Trophoblast cell (in vitro differentiated cells and primary cell): ENCODE results near the gene ASAP2.

Source experiments
- DNase-seq, 2 donors: peaks; one replicate each; pipeline ENCODE4 v3.0.0-alpha.2; 2016
- H2AFZ ChIP-seq: 2 replicates; pipeline ENCODE4 v1.6.1; 2013; ENCODE audit warnings: low read length, moderate library complexity, mild to moderate bottlenecking; ENCODE audit not compliant: insufficient read depth, poor library complexity
- H2AK5ac ChIP-seq: 2 replicates; pipeline ENCODE4 v1.6.1; 2013; ENCODE audit warnings: mild to moderate bottlenecking, low read length
- H2BK120ac ChIP-seq: 2 replicates; pipeline ENCODE4 v1.6.1; 2013; ENCODE audit warnings: low read length, mild to moderate bottlenecking, moderate library complexity; ENCODE audit not compliant: insufficient read depth, poor library complexity
- H2BK12ac ChIP-seq: 2 replicates; pipeline ENCODE4 v1.6.1; 2013; ENCODE audit warnings: mild to moderate bottlenecking, low read length, moderate library complexity
- H2BK5ac ChIP-seq: 2 replicates; pipeline ENCODE4 v1.6.1; 2013; ENCODE audit warnings: low read length, low read depth, moderate library complexity, mild to moderate bottlenecking; ENCODE audit not compliant: poor library complexity
- H3K14ac ChIP-seq: 2 replicates; pipeline ENCODE4 v1.6.1; 2013; ENCODE audit warnings: mild to moderate bottlenecking, low read length
- H3K18ac ChIP-seq: 2 replicates; pipeline ENCODE4 v1.6.1; 2013; ENCODE audit warnings: mild to moderate bottlenecking, low read length
- H3K23ac ChIP-seq: 2 replicates; pipeline ENCODE4 v1.6.1; 2013; ENCODE audit warnings: low read length
- H3K27ac ChIP-seq: 2 replicates; pipeline ENCODE4 v1.5.1; 2013; ENCODE audit warnings: low read depth, mild to moderate bottlenecking, inconsistent platforms, low read length, moderate library complexity
- H3K27me3 ChIP-seq: 2 replicates; pipeline ENCODE4 v1.6.1; 2013; ENCODE audit warnings: inconsistent platforms, mild to moderate bottlenecking, low read length, moderate library complexity; ENCODE audit not compliant: insufficient read depth
- H3K36me3 ChIP-seq, 2 experiments: 1 replicate in 1 of 2; 2 replicates in 1 of 2; pipeline ENCODE4 v1.6.1; 2013; ENCODE audit warnings: low read length in 2 of 2, mild to moderate bottlenecking in 2 of 2, moderate library complexity in 1 of 2; ENCODE audit not compliant: insufficient read depth in 2 of 2, control insufficient read depth in 1 of 2
- H3K4ac ChIP-seq: 2 replicates; pipeline ENCODE4 v1.6.1; 2013; ENCODE audit warnings: low read depth, mild to moderate bottlenecking, low read length, moderate library complexity
- H3K4me1 ChIP-seq, 2 experiments: 1 replicate in 1 of 2; 2 replicates in 1 of 2; pipeline ENCODE4 v1.6.1; 2013; ENCODE audit warnings: low read length in 2 of 2, mild to moderate bottlenecking in 2 of 2, moderate library complexity in 1 of 2; ENCODE audit not compliant: insufficient read depth in 2 of 2, control insufficient read depth in 1 of 2
- H3K4me2 ChIP-seq: 2 replicates; pipeline ENCODE4 v1.6.1; 2013; ENCODE audit warnings: inconsistent platforms, mild to moderate bottlenecking, low read length, moderate library complexity
- H3K4me3 ChIP-seq: 2 replicates; pipeline ENCODE4 v1.5.1; 2013; ENCODE audit warnings: mild to moderate bottlenecking, low read depth, low read length, inconsistent platforms
- H3K79me1 ChIP-seq: one replicate; pipeline ENCODE4 v1.6.1; 2013; ENCODE audit warnings: low read length
- H3K79me2 ChIP-seq: 2 replicates; pipeline ENCODE4 v1.6.1; 2013; ENCODE audit warnings: low read length, mild to moderate bottlenecking; ENCODE audit not compliant: control insufficient read depth, insufficient read depth, poor library complexity
- H3K9ac ChIP-seq: 2 replicates; pipeline ENCODE4 v1.6.1; 2013; ENCODE audit warnings: mild to moderate bottlenecking, low read length
- H3K9me3 ChIP-seq: 2 replicates; pipeline ENCODE4 v1.6.1; 2013; ENCODE audit warnings: low read depth, mild to moderate bottlenecking, control low read depth, inconsistent platforms, low read length; ENCODE audit not compliant: insufficient read depth
- H4K12ac ChIP-seq: 2 replicates; pipeline ENCODE4 v1.6.1; 2013; ENCODE audit warnings: low read depth, mild to moderate bottlenecking, low read length, moderate library complexity
- H4K8ac ChIP-seq: 2 replicates; pipeline ENCODE4 v1.6.1; 2013; ENCODE audit warnings: low read depth, mild to moderate bottlenecking, low read length, moderate library complexity
- H4K91ac ChIP-seq: one replicate; pipeline ENCODE4 v1.6.1; 2013; ENCODE audit warnings: low read depth, mild to moderate bottlenecking, low read length, moderate library complexity
- WGBS: extraction: QIAGEN DNeasy Blood & Tissue Kit; methylation state at CpG from one replicate; pipeline ENCODE4 v1.1.7; 2013; ENCODE audit warnings: missing lambda C conversion rate; ENCODE audit not compliant: insufficient read length, insufficient coverage; ENCODE audit errors: extremely low coverage; 5-methylcytosine and 5-hydroxymethylcytosine counted together

Gene ASAP2

DNA sequence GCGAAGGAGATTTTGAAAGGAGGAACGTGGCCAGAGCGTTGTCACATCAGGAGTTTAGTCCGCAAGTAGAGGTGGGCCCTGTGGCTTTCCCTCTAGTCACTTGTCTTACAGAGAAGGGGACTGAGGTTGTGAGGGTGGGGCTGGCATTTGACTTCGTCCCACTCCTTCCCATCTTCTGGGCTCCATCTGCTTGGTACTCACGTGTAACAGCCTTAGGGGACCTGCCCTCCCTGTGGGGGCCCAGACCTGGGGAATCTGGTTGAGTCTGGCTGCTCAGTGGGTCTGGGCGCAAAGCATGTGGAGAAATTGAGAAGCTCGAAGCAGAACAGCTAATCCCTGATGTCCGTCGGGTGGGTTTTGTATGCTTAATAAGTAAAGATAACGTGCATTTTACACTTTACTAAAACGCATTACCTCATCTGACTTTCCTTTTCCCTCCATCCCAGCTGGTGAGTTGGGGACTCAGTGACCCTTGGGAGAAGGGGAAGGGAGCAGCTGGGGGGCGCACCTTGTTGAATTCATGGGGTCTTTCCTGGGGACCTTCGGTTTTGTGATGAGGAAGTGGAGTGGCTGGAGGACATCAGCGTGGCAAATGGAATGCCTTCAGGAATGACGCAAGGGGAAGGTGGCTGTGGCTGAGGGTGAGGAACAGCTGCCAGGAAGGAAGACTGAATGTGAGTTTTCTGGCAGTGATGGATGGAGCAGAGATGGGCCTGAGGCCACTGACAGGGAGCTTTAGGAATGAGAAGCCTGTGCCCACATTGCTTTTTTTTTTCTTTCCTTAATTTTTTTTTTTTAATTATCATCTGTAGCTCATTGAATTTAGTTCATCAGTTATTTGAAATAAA lies 44.8 kb downstream of the ASAP2 start:
- H3K4me3 ChIP-seq, result no peak overlapping the region
- H3K23ac ChIP-seq, result no peak overlapping the region
- H2AK5ac ChIP-seq, result no peak overlapping the region
- H3K18ac ChIP-seq, result peak overlapping the region; percentile 9
- no CpG with 5 or more reads among the region's 16 CpGs for WGBS
- H3K27ac ChIP-seq, result no peak overlapping the region
- H2BK120ac ChIP-seq, result no peak overlapping the region
- peak; percentile 82 to 87 for DNase-seq
- H3K79me1 ChIP-seq, result peaks cover 3% of the 10 kb centered on the region
- no peak overlapping the region for H4K12ac ChIP-seq
- H4K91ac ChIP-seq, result no peak overlapping the region
- H3K9me3 ChIP-seq, result no peaks in the 10 kb centered on the region
- no peaks in the 10 kb centered on the region for H3K79me2 ChIP-seq
- H3K4me2 ChIP-seq, result no peak overlapping the region
- no peak overlapping the region for H3K4ac ChIP-seq
- H3K9ac ChIP-seq, result no peak overlapping the region
- H2AFZ ChIP-seq, result no peak overlapping the region
- no peak overlapping the region for H3K14ac ChIP-seq
- no peak overlapping the region for H2BK12ac ChIP-seq
- H3K36me3 ChIP-seq, result no peaks in the 10 kb centered on the region
- no peak overlapping the region for H2BK5ac ChIP-seq
- H4K8ac ChIP-seq, result no peak overlapping the region
- no peaks in the 10 kb centered on the region for H3K27me3 ChIP-seq
- peaks cover 17 to 20% of the 10 kb centered on the region in 2 experiments for H3K4me1 ChIP-seq

DNA sequence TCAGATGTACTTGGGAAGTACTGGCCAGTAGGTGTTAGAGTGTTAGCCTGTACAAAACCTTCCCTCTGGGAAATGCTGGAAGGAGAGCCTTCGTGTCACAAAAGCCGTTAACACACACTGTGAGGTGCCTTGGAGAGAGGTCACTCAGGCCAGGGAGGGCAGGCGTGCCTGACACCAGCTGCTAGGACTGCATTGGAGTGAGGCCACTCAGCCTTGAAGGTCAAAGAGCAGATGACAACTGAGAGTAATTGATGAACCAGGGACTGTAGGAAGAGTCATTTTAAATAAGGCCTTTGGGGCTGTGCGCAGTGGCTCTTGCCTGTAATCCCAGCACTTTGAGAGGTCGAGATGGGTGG lies 45.4 kb downstream of the ASAP2 start:
- Histone ChIP-seq H3K79me2 (no peaks in the 10 kb centered on the region), H2BK120ac (no peak overlapping the region), H3K36me3 (no peaks in the 10 kb centered on the region), H2BK5ac (no peak overlapping the region), H3K27ac (no peak overlapping the region), H2AK5ac (no peak overlapping the region), H3K14ac (no peak overlapping the region), H3K18ac (peak overlapping the region; percentile 1), H3K23ac (no peak overlapping the region), H3K9me3 (no peaks in the 10 kb centered on the region), H4K8ac (no peak overlapping the region), H4K12ac (no peak overlapping the region), H3K4me2 (no peak overlapping the region), H2BK12ac (no peak overlapping the region), H3K79me1 (peaks cover 3% of the 10 kb centered on the region), H3K4ac (no peak overlapping the region), H3K27me3 (no peaks in the 10 kb centered on the region), H3K4me1 (peaks cover 20% of the 10 kb centered on the region in 2 experiments), H2AFZ (no peak overlapping the region), H4K91ac (peak overlapping the region; percentile 43), H3K9ac (no peak overlapping the region), H3K4me3 (no peak overlapping the region)
- DNase-seq, result peak; percentile 72 to 76
- WGBS, result no CpG with 5 or more reads among the region's 5 CpGs

DNA sequence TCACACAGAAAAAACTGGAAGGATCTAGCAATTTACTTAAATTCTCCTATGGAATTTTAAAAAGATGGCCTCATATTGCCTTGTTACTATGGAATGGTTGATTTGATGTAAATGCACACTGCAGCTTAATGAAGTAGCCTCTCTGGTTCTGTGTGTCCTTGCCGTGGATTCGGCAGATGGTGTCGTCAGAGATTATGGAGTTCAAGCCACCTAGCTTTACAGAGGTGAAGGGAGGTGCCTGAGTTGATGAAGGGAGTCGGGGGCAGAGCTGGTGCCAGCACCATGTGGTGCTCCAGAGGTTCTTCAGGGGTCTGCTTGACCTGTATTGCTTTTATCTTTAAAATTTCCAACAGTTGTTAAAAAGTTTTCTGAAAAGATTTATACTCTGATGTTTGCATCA lies 48.8 kb downstream of the ASAP2 start:
- Histone ChIP-seq H2AK5ac (no peak overlapping the region), H3K4me2 (no peak overlapping the region), H2BK12ac (no peak overlapping the region), H3K27ac (no peak overlapping the region), H3K4ac (no peak overlapping the region), H2AFZ (no peak overlapping the region), H3K23ac (no peak overlapping the region), H3K9me3 (no peaks in the 10 kb centered on the region), H3K14ac (no peak overlapping the region), H4K8ac (no peak overlapping the region), H3K18ac (no peak overlapping the region), H2BK120ac (no peak overlapping the region), H3K79me1 (peaks cover 3% of the 10 kb centered on the region), H3K4me3 (no peak overlapping the region), H4K91ac (no peak overlapping the region), H3K9ac (no peak overlapping the region), H3K79me2 (no peaks in the 10 kb centered on the region), H3K36me3 (peaks cover 0 to 2% of the 10 kb centered on the region in 2 experiments), H3K4me1 (peaks cover 17 to 18% of the 10 kb centered on the region in 2 experiments), H3K27me3 (no peaks in the 10 kb centered on the region), H2BK5ac (no peak overlapping the region), H4K12ac (no peak overlapping the region)
- WGBS, result no CpG with 5 or more reads among the region's 4 CpGs
- DNase-seq, result no peak

DNA sequence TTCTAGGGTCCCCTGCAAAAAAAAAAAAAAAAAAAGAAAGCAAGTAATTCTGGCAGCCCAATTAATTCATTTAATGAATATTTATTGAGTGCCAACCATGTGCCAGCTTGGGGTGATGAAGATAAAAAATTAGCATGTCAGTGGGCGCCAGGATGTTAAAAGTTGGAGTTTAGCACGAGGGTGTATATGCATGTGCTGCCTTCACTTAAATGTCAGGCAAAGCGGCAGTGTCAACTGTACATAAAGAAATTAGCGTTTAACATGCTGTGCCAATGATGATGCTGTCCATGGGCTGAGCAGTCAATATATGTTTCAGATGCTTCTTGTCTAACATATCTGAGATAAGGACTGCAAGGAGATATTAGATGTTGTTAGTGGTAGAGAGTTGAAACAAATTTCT lies 49.5 kb downstream of the ASAP2 start:
- H3K9ac ChIP-seq, result no peak overlapping the region
- no peak overlapping the region for H2BK5ac ChIP-seq
- peaks cover 11 to 15% of the 10 kb centered on the region in 2 experiments for H3K4me1 ChIP-seq
- H3K36me3 ChIP-seq, result peaks cover 0 to 2% of the 10 kb centered on the region in 2 experiments
- no peak overlapping the region for H3K14ac ChIP-seq
- H3K18ac ChIP-seq, result no peak overlapping the region
- no peak overlapping the region for H2AK5ac ChIP-seq
- no peak overlapping the region for H2BK12ac ChIP-seq
- H3K4me3 ChIP-seq, result no peak overlapping the region
- H2BK120ac ChIP-seq, result no peak overlapping the region
- no peak for DNase-seq
- H2AFZ ChIP-seq, result no peak overlapping the region
- no peak overlapping the region for H3K23ac ChIP-seq
- no peak overlapping the region for H4K12ac ChIP-seq
- H3K79me1 ChIP-seq, result peaks cover under 1% of the 10 kb centered on the region
- H3K79me2 ChIP-seq, result no peaks in the 10 kb centered on the region
- no peak overlapping the region for H3K27ac ChIP-seq
- WGBS, result no CpG with 5 or more reads among the region's 4 CpGs
- H3K9me3 ChIP-seq, result no peaks in the 10 kb centered on the region
- H3K4ac ChIP-seq, result no peak overlapping the region
- no peak overlapping the region for H4K91ac ChIP-seq
- no peak overlapping the region for H4K8ac ChIP-seq
- no peaks in the 10 kb centered on the region for H3K27me3 ChIP-seq
- H3K4me2 ChIP-seq, result no peak overlapping the region
